KMS-11 (cell line): Measurements from ENCODE around the gene YJEFN3.

Experiments
- H2AFZ ChIP-seq: fragments of 200-600 bp; sonication (generic); 2 replicates; pipeline ENCODE4 v1.6.1; 2016; ENCODE audit warnings: antibody characterized with exemption, mixed run types, low read depth
- H3K27ac ChIP-seq: fragments of 200-600 bp; sonication (generic); 2 replicates; pipeline ENCODE4 v1.6.1; 2016; ENCODE audit warnings: mild to moderate bottlenecking, mixed run types
- H3K27me3 ChIP-seq: fragments of 200-600 bp; sonication (generic); 2 replicates; pipeline ENCODE4 v1.6.1; 2017; ENCODE audit warnings: mild to moderate bottlenecking, low read depth, mixed run types, moderate library complexity; ENCODE audit not compliant: insufficient read depth
- H3K36me3 ChIP-seq: fragments of 200-600 bp; sonication (generic); 2 replicates; pipeline ENCODE4 v1.6.1; 2017; ENCODE audit warnings: mild to moderate bottlenecking, mixed run types; ENCODE audit not compliant: insufficient read depth
- H3K4me1 ChIP-seq: fragments of 200-600 bp; sonication (generic); 2 replicates; pipeline ENCODE4 v1.6.1; 2016; ENCODE audit warnings: mild to moderate bottlenecking, low read depth, mixed run types; ENCODE audit not compliant: poor library complexity, severe bottlenecking
- H3K4me2 ChIP-seq: fragments of 200-600 bp; sonication (generic); 2 replicates; pipeline ENCODE4 v1.7.0; 2016; ENCODE audit warnings: mild to moderate bottlenecking, mixed run types
- H3K4me3 ChIP-seq: fragments of 200-600 bp; sonication (generic); IDR thresholded peaks from 2 replicates; pipeline ENCODE4 v1.6.1; 2017; ENCODE audit warnings: low read depth, low read length, mixed read lengths; ENCODE audit not compliant: insufficient read depth
- H3K79me2 ChIP-seq: fragments of 200-600 bp; sonication (generic); 2 replicates; pipeline ENCODE4 v1.6.1; 2016; ENCODE audit warnings: low read depth, mixed run types; ENCODE audit not compliant: insufficient read depth
- H3K9ac ChIP-seq: fragments of 200-600 bp; sonication (generic); 2 replicates; pipeline ENCODE4 v1.6.1; 2016; ENCODE audit warnings: mild to moderate bottlenecking, mixed run types
- H4K20me1 ChIP-seq: fragments of 200-600 bp; sonication (generic); 2 replicates; pipeline ENCODE4 v1.6.1; 2016; ENCODE audit warnings: mild to moderate bottlenecking, mixed run types; ENCODE audit not compliant: insufficient read depth
- CTCF ChIP-seq: fragments of 200-600 bp; sonication (generic); conservative IDR thresholded peaks from 2 replicates; pipeline ENCODE4 v1.6.1; 2017; ENCODE audit warnings: low read depth, mild to moderate bottlenecking, antibody characterized with exemption, low read length, moderate library complexity, mixed read lengths

The YJEFN3 gene

GRCh38 chr19:19520989-19521388 lies 7.7 kb upstream of the YJEFN3 start:
- Histone ChIP-seq H4K20me1 (no peaks in the 10 kb centered on the region), H3K9ac (no peak overlapping the region), H3K79me2 (peaks cover 45% of the 10 kb centered on the region), H3K4me1 (peaks cover 16% of the 10 kb centered on the region), H3K27ac (no peak overlapping the region), H2AFZ (no peak overlapping the region), H3K4me2 (no peak overlapping the region), H3K4me3 (no peak overlapping the region), H3K27me3 (no peaks in the 10 kb centered on the region), H3K36me3 (no peaks in the 10 kb centered on the region; the same call in none of the 2 replicates)
- no peak for TF ChIP-seq CTCF

- peaks cover 1% of the 10 kb centered on the region for H3K4me1 ChIP-seq
- no peaks in the 10 kb centered on the region; the same call in none of the 2 replicates for H3K36me3 ChIP-seq
Measured at GRCh38 chr19:19523177-19523576, 5.5 kb upstream of the YJEFN3 start.

GRCh38 chr19:19524053-19524452 lies 4.7 kb upstream of the YJEFN3 start:
- H4K20me1 ChIP-seq = no peaks in the 10 kb centered on the region
- no peaks in the 10 kb centered on the region for H3K27me3 ChIP-seq
- H3K4me3 ChIP-seq = no peak overlapping the region
- no peak overlapping the region for H3K27ac ChIP-seq
- no peaks in the 10 kb centered on the region for H3K4me1 ChIP-seq
- no peak for TF ChIP-seq CTCF
- H3K79me2 ChIP-seq = peaks cover 19% of the 10 kb centered on the region; the same call in 1 of the 2 replicates
- no peak overlapping the region for H2AFZ ChIP-seq
- H3K36me3 ChIP-seq = no peaks in the 10 kb centered on the region; the same call in none of the 2 replicates
- H3K4me2 ChIP-seq = no peak overlapping the region
- no peak overlapping the region for H3K9ac ChIP-seq

More at GRCh38 chr19:19523177-19523576, 5.5 kb upstream of the YJEFN3 start:
- no peak for TF ChIP-seq CTCF
- H3K4me3 ChIP-seq = no peak overlapping the region
- H3K27me3 ChIP-seq = no peaks in the 10 kb centered on the region
- H4K20me1 ChIP-seq = no peaks in the 10 kb centered on the region
- H3K79me2 ChIP-seq = peaks cover 24% of the 10 kb centered on the region; the same call in 1 of the 2 replicates
- H2AFZ ChIP-seq = no peak overlapping the region
- no peak overlapping the region for H3K9ac ChIP-seq
- no peak overlapping the region for H3K4me2 ChIP-seq
- no peak overlapping the region for H3K27ac ChIP-seq

GRCh38 chr19:19525611-19526380 lies 2.9 kb upstream of the YJEFN3 start:
- Histone ChIP-seq H4K20me1 (no peaks in the 10 kb centered on the region), H3K79me2 (peaks cover 9% of the 10 kb centered on the region; the same call in 1 of the 2 replicates), H3K27ac (no peak overlapping the region), H3K4me2 (no peak overlapping the region), H3K9ac (no peak overlapping the region), H3K27me3 (no peaks in the 10 kb centered on the region), H3K4me3 (no peak overlapping the region), H2AFZ (no peak overlapping the region), H3K36me3 (no peaks in the 10 kb centered on the region), H3K4me1 (no peaks in the 10 kb centered on the region)
- no peak for TF ChIP-seq CTCF
